ENCODE results near the gene APOH.
A peak's percentile ranks its signal among the peaks of the same experiment; 100 is the strongest.

APOH gene

GRCh38 chr17:66203274-66204015 is 25.8 kb downstream of the APOH start:
- TF ChIP-seq CTCF (IDR thresholded peaks at IDR 0.05) = no peak
- Histone ChIP-seq H3K27ac (no peak overlapping the region), H3K4me3 (ENCODE audit: low read depth in 1 of 2, low read length in 1 of 2) (no peak overlapping the region), H3K27me3 (peaks cover 5% of the 10 kb centered on the region), H3K9me3 (no peaks in the 10 kb centered on the region), H3K4me1 (ENCODE audit: control insufficient read depth in 1 of 2, insufficient read depth in 1 of 2, low read depth in 1 of 2, low read length in 1 of 2) (no peaks in the 10 kb centered on the region), H3K36me3 (no peaks in the 10 kb centered on the region)

- Histone ChIP-seq H3K27ac (no peak overlapping the region), H3K36me3 (no peaks in the 10 kb centered on the region), H3K9me3 (no peaks in the 10 kb centered on the region), H3K4me1 (ENCODE audit: control insufficient read depth in 1 of 2, insufficient read depth in 1 of 2, low read depth in 1 of 2, low read length in 1 of 2) (no peaks in the 10 kb centered on the region), H3K4me3 (ENCODE audit: low read depth in 1 of 2, low read length in 1 of 2) (no peak overlapping the region), H3K27me3 (peaks cover 5% of the 10 kb centered on the region)
- no peak for TF ChIP-seq CTCF (IDR thresholded peaks at IDR 0.05)
Observed at GRCh38 chr17:66200685-66201092, 28.5 kb downstream of the APOH start.

- Histone ChIP-seq H3K9me3 (no peaks in the 10 kb centered on the region), H3K27ac (no peak overlapping the region), H3K4me3 (ENCODE audit: low read depth in 1 of 2, low read length in 1 of 2) (no peak overlapping the region), H3K27me3 (peaks cover 19% of the 10 kb centered on the region), H3K36me3 (no peaks in the 10 kb centered on the region), H3K4me1 (ENCODE audit: control insufficient read depth in 1 of 2, insufficient read depth in 1 of 2, low read depth in 1 of 2, low read length in 1 of 2) (no peaks in the 10 kb centered on the region)
- no peak for TF ChIP-seq CTCF (IDR thresholded peaks at IDR 0.05)
Observed at GRCh38 chr17:66198242-66198641, 31.0 kb downstream of the APOH start.

GRCh38 chr17:66192378-66192687 is 36.9 kb downstream of the APOH start:
- Histone ChIP-seq H3K27ac (no peak overlapping the region), H3K4me3 (ENCODE audit: low read depth in 1 of 2, low read length in 1 of 2) (peak overlapping the region; percentile 45 to 59)

GRCh38 chr17:66191593-66192377 is 37.4 kb downstream of the APOH start, which contains the start of gene CEP112:
Gene CEP112 (minus strand): TSS chr17:66192133.
- Histone ChIP-seq H3K4me3 (ENCODE audit: low read depth in 1 of 2, low read length in 1 of 2) (peak within 1 kb of the TSS; percentile 45 to 59), H3K27me3 (peaks cover 51% of the 10 kb centered on the region), H3K4me1 (ENCODE audit: control insufficient read depth in 1 of 2, insufficient read depth in 1 of 2, low read depth in 1 of 2, low read length in 1 of 2) (peaks cover 9 to 12% of the 10 kb centered on the region in 2 experiments), H3K36me3 (no peaks in the 10 kb centered on the region), H3K27ac (no peak within 1 kb of the TSS), H3K9me3 (no peaks in the 10 kb centered on the region)
- no peak for TF ChIP-seq CTCF (IDR thresholded peaks at IDR 0.05)

More at GRCh38 chr17:66192378-66192687, 36.9 kb downstream of the APOH start:
- TF ChIP-seq CTCF (IDR thresholded peaks at IDR 0.05) = no peak
- peaks cover 9 to 12% of the 10 kb centered on the region in 2 experiments for H3K4me1 ChIP-seq (ENCODE audit: control insufficient read depth in 1 of 2, insufficient read depth in 1 of 2, low read depth in 1 of 2, low read length in 1 of 2)
- peaks cover 51% of the 10 kb centered on the region for H3K27me3 ChIP-seq
- no peaks in the 10 kb centered on the region for H3K9me3 ChIP-seq
- no peaks in the 10 kb centered on the region for H3K36me3 ChIP-seq
